GM23338 (cell line): ENCODE data around the gene CRAMP1. TPM values are rescaled to one million over a fixed set of nuclear protein-coding genes. Genes with fewer than 3 reads are reported as not detected.

Source experiments
- ATAC-seq: fragments of 200-7000 bp; cut with Tn5 transposase; 3 replicates; pipeline ENCODE4 v1.9.1; 2020
- DNase-seq: peaks from one replicate; pipeline ENCODE4 v3.0.0-alpha.2; 2015; ENCODE audit warnings: low spot score
- H2AFZ ChIP-seq: fragments of 200-600 bp; sonication (generic); 2 replicates; pipeline ENCODE4 v1.8.0; 2016; ENCODE audit warnings: antibody characterized with exemption, mild to moderate bottlenecking, moderate library complexity
- H3F3A ChIP-seq: fragments of 200-600 bp; sonication (generic); replicated peaks from 2 replicates; pipeline ENCODE4 v1.8.0; 2017; ENCODE audit warnings: antibody characterized with exemption, mixed run types, low read depth
- H3K27ac ChIP-seq: fragments of 200-600 bp; sonication (generic); 2 replicates; pipeline ENCODE4 v1.6.1; 2016; ENCODE audit warnings: low read depth
- H3K27me3 ChIP-seq: fragments of 200-600 bp; sonication (generic); 2 replicates; pipeline ENCODE4 v1.8.0; 2016; ENCODE audit warnings: mild to moderate bottlenecking, mixed run types, moderate library complexity; ENCODE audit not compliant: insufficient read depth
- H3K36me3 ChIP-seq: fragments of 200-600 bp; sonication (generic); 2 replicates; pipeline ENCODE4 v1.8.0; 2016; ENCODE audit warnings: mild to moderate bottlenecking; ENCODE audit not compliant: insufficient read depth
- H3K4me1 ChIP-seq: fragments of 200-600 bp; sonication (generic); 2 replicates; pipeline ENCODE4 v1.8.0; 2016; ENCODE audit warnings: mild to moderate bottlenecking, moderate library complexity; ENCODE audit not compliant: insufficient read depth
- H3K4me2 ChIP-seq: fragments of 200-600 bp; sonication (generic); 2 replicates; pipeline ENCODE4 v1.7.1; 2017; ENCODE audit warnings: mixed run types
- H3K4me3 ChIP-seq: fragments of 200-600 bp; sonication (generic); 2 replicates; pipeline ENCODE4 v1.6.1; 2016; ENCODE audit warnings: mixed run types
- H3K79me2 ChIP-seq: fragments of 200-600 bp; sonication (generic); replicated peaks from 2 replicates; pipeline ENCODE4 v1.8.0; 2017; ENCODE audit warnings: mild to moderate bottlenecking; ENCODE audit not compliant: insufficient read depth
- H3K9me2 ChIP-seq: fragments of 200-600 bp; sonication (generic); 2 replicates; pipeline ENCODE4 v1.8.0; 2017; ENCODE audit not compliant: insufficient read depth
- H4K20me1 ChIP-seq: fragments of 200-600 bp; sonication (generic); replicated peaks from 2 replicates; pipeline ENCODE4 v1.8.0; 2017; ENCODE audit warnings: mild to moderate bottlenecking; ENCODE audit not compliant: insufficient read depth
- H3K27ac Mint-ChIP-seq: 2 replicates; pipeline ENCODE4 v1.8.0; 2020; ENCODE audit warnings: inconsistent platforms, mild to moderate bottlenecking, moderate library complexity, mixed read lengths
- H3K27me3 Mint-ChIP-seq: 3 replicates; pipeline ENCODE4 v1.8.0; 2022; ENCODE audit warnings: low read depth, mild to moderate bottlenecking, moderate library complexity, mixed read lengths, inconsistent platforms; ENCODE audit not compliant: insufficient read depth, poor library complexity
- H3K36me3 Mint-ChIP-seq: 3 replicates; pipeline ENCODE4 v1.8.0; 2021; ENCODE audit warnings: low read depth, mild to moderate bottlenecking, inconsistent platforms, moderate library complexity, mixed read lengths
- H3K4me1 Mint-ChIP-seq: 3 replicates; pipeline ENCODE4 v1.8.0; 2020; ENCODE audit warnings: mild to moderate bottlenecking, inconsistent platforms, mixed read lengths
- H3K4me3 Mint-ChIP-seq: 3 replicates; pipeline ENCODE4 v1.8.0; 2021; ENCODE audit warnings: moderate library complexity, mild to moderate bottlenecking, inconsistent platforms, mixed read lengths
- H3K9me3 Mint-ChIP-seq: 3 replicates; pipeline ENCODE4 v1.8.0; 2020; ENCODE audit warnings: moderate library complexity, mild to moderate bottlenecking, inconsistent platforms, mixed read lengths
- CREB1 ChIP-seq: fragments of 250-450 bp; sonication (Bioruptor Pico); IDR thresholded peaks from 2 replicates; pipeline ENCODE4 v1.5.0; 2020; ENCODE audit warnings: low read depth, mild to moderate bottlenecking, moderate library complexity
- CTCF ChIP-seq, 2 experiments: fragments of 200-600 bp in 1 of 2; sonication (generic) in 1 of 2; conservative IDR thresholded peaks; 2 replicates each; pipeline versions ENCODE4 v1.5.1 to v1.6.1; 2016 to 2017; ENCODE audit warnings: antibody characterized with exemption in 2 of 2, low read depth in 2 of 2, mild to moderate bottlenecking in 2 of 2, moderate library complexity in 1 of 2
- ETS1 ChIP-seq: IDR thresholded peaks from 2 replicates; pipeline ENCODE4 v1.6.1; 2016; ENCODE audit warnings: antibody characterized with exemption
- EZH2 ChIP-seq: fragments of 200-600 bp; sonication (generic); IDR thresholded peaks from one replicate; pipeline ENCODE4 v1.8.0; 2017; ENCODE audit warnings: antibody characterized with exemption, mild to moderate bottlenecking, low read depth; ENCODE audit not compliant: unreplicated experiment
- EZH2phosphoT487 ChIP-seq: fragments of 200-600 bp; sonication (generic); IDR thresholded peaks from one replicate; pipeline ENCODE4 v1.8.1; 2018; ENCODE audit warnings: antibody characterized with exemption; ENCODE audit not compliant: unreplicated experiment
- JUNB ChIP-seq: IDR thresholded peaks from one replicate; pipeline ENCODE4 v1.6.1; 2016; ENCODE audit warnings: antibody characterized with exemption; ENCODE audit not compliant: unreplicated experiment
- NANOG ChIP-seq: IDR thresholded peaks from 2 replicates; pipeline ENCODE4 v1.6.1; 2016; ENCODE audit warnings: antibody characterized with exemption, borderline replicate concordance
- POLR2AphosphoS5 ChIP-seq: IDR thresholded peaks from 2 replicates; pipeline ENCODE4 v1.6.1; 2016; ENCODE audit warnings: antibody characterized with exemption, low read depth
- REST ChIP-seq: IDR thresholded peaks from one replicate; pipeline ENCODE4 v1.6.1; 2018; ENCODE audit warnings: antibody characterized with exemption; ENCODE audit not compliant: unreplicated experiment
- STAT1 ChIP-seq: IDR thresholded peaks from one replicate; pipeline ENCODE4 v1.6.1; 2016; ENCODE audit warnings: antibody characterized with exemption; ENCODE audit not compliant: unreplicated experiment
- ZNF114 ChIP-seq: fragments of 250-450 bp; sonication (Bioruptor Pico); IDR thresholded peaks from 2 replicates; pipeline ENCODE4 v1.5.0; 2020; ENCODE audit warnings: mild to moderate bottlenecking, moderate library complexity
- ZNF331 ChIP-seq: fragments of 250-450 bp; sonication (Bioruptor Pico); IDR thresholded peaks from 2 replicates; pipeline ENCODE4 v1.5.0; 2020; ENCODE audit warnings: low read depth, mild to moderate bottlenecking, moderate library complexity
- ZNF462 ChIP-seq: fragments of 250-450 bp; sonication (Bioruptor Pico); IDR thresholded peaks from 2 replicates; pipeline ENCODE4 v1.5.0; 2020; ENCODE audit warnings: mild to moderate bottlenecking, moderate library complexity
- polyA plus RNA-seq: library from polyadenylated mRNA; unstranded; fragments of >200 nt; fragmentation: Nextera tagmentation; extraction: Ambion mirVana; gene quantifications from 2 replicates; pipeline ENCODE4 v1.2.1, GENCODE V29; 2016
- total RNA-seq: library from RNA; depleted of rRNA; stranded (reverse); fragments of >200 nt; shearing (Covaris generic); gene quantifications from 2 replicates; pipeline ENCODE4 v1.2.3, GENCODE V29; 2014

Gene CRAMP1
- total and polyA plus RNA-seq, 2 experiments from 2014 or later: 3.4 to 16.7 TPM

GRCh38 chr16:1688807-1689560 is 76.8 kb downstream of the CRAMP1 start:
- no peak overlapping the region; the same call in 1 of the 2 replicates for H3K27ac Mint-ChIP-seq
- Histone ChIP-seq H3K4me3 (no peak overlapping the region), H3K27ac (no peak overlapping the region), H2AFZ (no peak overlapping the region), H3K36me3 (peaks cover 74% of the 10 kb centered on the region), H3K79me2 (peaks cover 90% of the 10 kb centered on the region), H3K4me1 (no peaks in the 10 kb centered on the region), H3K27me3 (no peaks in the 10 kb centered on the region), H3F3A (no peaks in the 10 kb centered on the region; the same call in 1 of the 2 replicates), H4K20me1 (peaks cover 80% of the 10 kb centered on the region), H3K4me2 (no peak overlapping the region), H3K9me2 (no peaks in the 10 kb centered on the region)
- H3K4me1 Mint-ChIP-seq: no peaks in the 10 kb centered on the region
- H3K36me3 Mint-ChIP-seq: peaks cover 92% of the 10 kb centered on the region
- no peaks in the 10 kb centered on the region for H3K9me3 Mint-ChIP-seq
- DNase-seq (no peak), ATAC-seq (no peak)
- no peaks in the 10 kb centered on the region for H3K27me3 Mint-ChIP-seq
- no peak for TF ChIP-seq ZNF114
- TF ChIP-seq CREB1 (CRISPR knock-in tag): no peak
- TF ChIP-seq STAT1: no peak
- no peak for TF ChIP-seq POLR2AphosphoS5
- TF ChIP-seq EZH2phosphoT487: no peak
- no peak for TF ChIP-seq EZH2
- no peak for TF ChIP-seq JUNB
- no peak for TF ChIP-seq ETS1
- TF ChIP-seq CTCF (conservative IDR thresholded peaks at IDR 0.05; ENCODE audit: low read depth in 2 of 2): no peak
- no peak for TF ChIP-seq ZNF462 (CRISPR knock-in tag)
- no peak for TF ChIP-seq ZNF331 (CRISPR knock-in tag)
- TF ChIP-seq REST: no peak
- no peak for TF ChIP-seq NANOG
- no peak overlapping the region for H3K4me3 Mint-ChIP-seq
